Adipocyte (in vitro differentiated cells): Measurements from ENCODE around the gene RCN2.
A peak's percentile ranks its signal among the peaks of the same experiment; 100 is the strongest.

Experiments used
- DNase-seq: peaks from one replicate; pipeline ENCODE4 v3.0.0-alpha.2; 2015; ENCODE audit warnings: low read depth
- H3K27me3 ChIP-seq: replicated peaks from 2 replicates; pipeline ENCODE4 v1.7.0; 2013; ENCODE audit warnings: mild to moderate bottlenecking, low read length, moderate library complexity; ENCODE audit not compliant: control insufficient read depth, insufficient read depth
- H3K36me3 ChIP-seq: 2 replicates; pipeline ENCODE4 v1.7.0; 2013; ENCODE audit warnings: low read length, mild to moderate bottlenecking, moderate library complexity; ENCODE audit not compliant: control insufficient read depth, insufficient read depth, severe bottlenecking
- H3K4me1 ChIP-seq: 2 replicates; pipeline ENCODE4 v1.7.0; 2013; ENCODE audit warnings: mild to moderate bottlenecking, low read length, moderate library complexity; ENCODE audit not compliant: control insufficient read depth, insufficient read depth
- H3K4me3 ChIP-seq: 2 replicates; pipeline ENCODE4 v1.7.0; 2013; ENCODE audit warnings: mild to moderate bottlenecking, low read length, moderate library complexity
- H3K9ac ChIP-seq: 2 replicates; pipeline ENCODE4 v1.7.0; 2013; ENCODE audit warnings: mild to moderate bottlenecking, low read length, moderate library complexity
- H3K9me3 ChIP-seq: 2 replicates; pipeline ENCODE4 v1.7.0; 2013; ENCODE audit warnings: mild to moderate bottlenecking, low read length, moderate library complexity; ENCODE audit not compliant: control insufficient read depth

The RCN2 gene

GRCh38 chr15:76976572-76977270 lies 45.2 kb downstream of the RCN2 start:
- Histone ChIP-seq H3K36me3 (no peaks in the 10 kb centered on the region), H3K4me1 (peaks cover 9% of the 10 kb centered on the region), H3K27me3 (peaks cover 25% of the 10 kb centered on the region), H3K9me3 (peaks cover 5% of the 10 kb centered on the region), H3K9ac (no peak overlapping the region), H3K4me3 (no peak overlapping the region)
- DNase-seq, result no peak

GRCh38 chr15:76978522-76979330 lies 47.2 kb downstream of the RCN2 start:
- H3K4me3 ChIP-seq, result no peak overlapping the region
- H3K4me1 ChIP-seq, result no peaks in the 10 kb centered on the region
- DNase-seq, result no peak
- no peaks in the 10 kb centered on the region for H3K36me3 ChIP-seq
- H3K9ac ChIP-seq, result no peak overlapping the region
- peaks cover 5% of the 10 kb centered on the region for H3K9me3 ChIP-seq
- H3K27me3 ChIP-seq, result peaks cover 30% of the 10 kb centered on the region

- Histone ChIP-seq H3K9me3 (peaks cover 5% of the 10 kb centered on the region), H3K36me3 (no peaks in the 10 kb centered on the region), H3K9ac (no peak overlapping the region), H3K27me3 (peaks cover 26% of the 10 kb centered on the region), H3K4me3 (no peak overlapping the region), H3K4me1 (peaks cover 3% of the 10 kb centered on the region)
- no peak for DNase-seq
Observed at GRCh38 chr15:76979331-76979925, 47.9 kb downstream of the RCN2 start.

GRCh38 chr15:76979996-76980520 lies 48.5 kb downstream of the RCN2 start:
- peaks cover 5% of the 10 kb centered on the region for H3K9me3 ChIP-seq
- DNase-seq, result no peak

GRCh38 chr15:76982356-76982755 lies 50.8 kb downstream of the RCN2 start:
- H3K9ac ChIP-seq, result no peak overlapping the region
- H3K4me1 ChIP-seq, result peaks cover 3% of the 10 kb centered on the region
- no peaks in the 10 kb centered on the region for H3K36me3 ChIP-seq
- H3K4me3 ChIP-seq, result no peak overlapping the region
- H3K27me3 ChIP-seq, result peaks cover 14% of the 10 kb centered on the region
- no peak for DNase-seq
- H3K9me3 ChIP-seq, result peaks cover 5% of the 10 kb centered on the region

More at GRCh38 chr15:76979996-76980520, 48.5 kb downstream of the RCN2 start:
- H3K36me3 ChIP-seq, result no peaks in the 10 kb centered on the region
- no peak overlapping the region for H3K4me3 ChIP-seq
- peaks cover 21% of the 10 kb centered on the region for H3K27me3 ChIP-seq
- no peak overlapping the region for H3K9ac ChIP-seq
- peaks cover 3% of the 10 kb centered on the region for H3K4me1 ChIP-seq

GRCh38 chr15:76982756-76983155 lies 51.2 kb downstream of the RCN2 start:
- Histone ChIP-seq H3K4me1 (peaks cover 3% of the 10 kb centered on the region), H3K9ac (no peak overlapping the region), H3K4me3 (no peak overlapping the region), H3K36me3 (no peaks in the 10 kb centered on the region), H3K27me3 (peaks cover 14% of the 10 kb centered on the region), H3K9me3 (peaks cover 5% of the 10 kb centered on the region)
- no peak for DNase-seq

GRCh38 chr15:76983590-76984375 lies 52.2 kb downstream of the RCN2 start:
- H3K9me3 ChIP-seq, result no peaks in the 10 kb centered on the region
- H3K4me1 ChIP-seq, result peaks cover 12% of the 10 kb centered on the region
- H3K4me3 ChIP-seq, result no peak overlapping the region
- DNase-seq, result peak; percentile 15
- H3K27me3 ChIP-seq, result peaks cover 14% of the 10 kb centered on the region
- no peaks in the 10 kb centered on the region for H3K36me3 ChIP-seq
- no peak overlapping the region for H3K9ac ChIP-seq

GRCh38 chr15:76986743-76987142 lies 55.2 kb downstream of the RCN2 start:
- no peak overlapping the region for H3K9ac ChIP-seq
- no peak for DNase-seq
- no peaks in the 10 kb centered on the region for H3K9me3 ChIP-seq
- H3K4me1 ChIP-seq, result peaks cover 16% of the 10 kb centered on the region
- H3K36me3 ChIP-seq, result no peaks in the 10 kb centered on the region
- H3K27me3 ChIP-seq, result peaks cover 5% of the 10 kb centered on the region
- H3K4me3 ChIP-seq, result no peak overlapping the region

- no peak for DNase-seq
- no peaks in the 10 kb centered on the region for H3K9me3 ChIP-seq
Observed at GRCh38 chr15:76987276-76987675, 55.7 kb downstream of the RCN2 start.

GRCh38 chr15:76987896-76988860 lies 56.6 kb downstream of the RCN2 start:
- no peaks in the 10 kb centered on the region for H3K9me3 ChIP-seq
- no peak overlapping the region for H3K9ac ChIP-seq
- peaks cover 16% of the 10 kb centered on the region for H3K4me1 ChIP-seq
- no peak for DNase-seq
- H3K4me3 ChIP-seq, result no peak overlapping the region
- H3K27me3 ChIP-seq, result peaks cover 10% of the 10 kb centered on the region
- H3K36me3 ChIP-seq, result no peaks in the 10 kb centered on the region

More at GRCh38 chr15:76987276-76987675, 55.7 kb downstream of the RCN2 start:
- H3K4me3 ChIP-seq, result no peak overlapping the region
- H3K27me3 ChIP-seq, result peaks cover 2% of the 10 kb centered on the region
- H3K36me3 ChIP-seq, result no peaks in the 10 kb centered on the region
- no peak overlapping the region for H3K9ac ChIP-seq
- H3K4me1 ChIP-seq, result peaks cover 16% of the 10 kb centered on the region
